Fibroblast of pulmonary artery (primary cell): ENCODE measurements around the gene ERBB4.
"Not testable (repeated sequence)": the region's sequence is repeated elsewhere in the genome, so short reads cannot be mapped to it uniquely, and the experiment has no call there.

Experiments
- DNase-seq: peaks from one replicate; pipeline ENCODE4 v3.0.0-alpha.2; 2010; ENCODE audit warnings: low read depth
- H3K4me3 ChIP-seq: replicated peaks from 2 replicates; pipeline ENCODE4 v1.5.1; 2011; ENCODE audit warnings: low read depth, mild to moderate bottlenecking, control low read depth, low read length, moderate library complexity
- TF ChIP-seq, protein P1 (sequence below): IDR thresholded peaks from 2 replicates; pipeline ENCODE4 v1.5.1; 2011; ENCODE audit warnings: mild to moderate bottlenecking, control low read depth, low read length, inconsistent platforms; ENCODE audit errors: missing control alignments

The ERBB4 gene

DNA sequence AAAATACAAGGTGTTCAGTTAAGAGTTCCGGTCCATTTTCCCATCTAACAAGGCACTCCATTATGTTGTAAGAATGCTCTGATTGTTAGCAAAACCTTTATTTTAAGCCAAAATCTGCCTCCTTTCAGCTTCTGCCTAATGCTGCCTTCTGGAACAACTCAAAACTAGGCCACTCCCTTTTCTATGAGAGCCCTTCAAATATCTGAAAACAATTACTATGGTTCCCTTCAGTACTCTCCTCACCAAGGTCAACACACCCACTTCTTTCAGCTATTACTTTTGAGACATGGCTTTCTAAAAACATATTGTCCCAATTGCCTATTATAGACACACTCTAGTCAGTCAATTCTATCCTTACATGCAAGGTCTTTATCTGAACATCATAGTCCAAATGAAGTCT is 429.4 kb downstream of the ERBB4 start:
- DNase-seq = no peak
- TF ChIP-seq, protein P1, sequence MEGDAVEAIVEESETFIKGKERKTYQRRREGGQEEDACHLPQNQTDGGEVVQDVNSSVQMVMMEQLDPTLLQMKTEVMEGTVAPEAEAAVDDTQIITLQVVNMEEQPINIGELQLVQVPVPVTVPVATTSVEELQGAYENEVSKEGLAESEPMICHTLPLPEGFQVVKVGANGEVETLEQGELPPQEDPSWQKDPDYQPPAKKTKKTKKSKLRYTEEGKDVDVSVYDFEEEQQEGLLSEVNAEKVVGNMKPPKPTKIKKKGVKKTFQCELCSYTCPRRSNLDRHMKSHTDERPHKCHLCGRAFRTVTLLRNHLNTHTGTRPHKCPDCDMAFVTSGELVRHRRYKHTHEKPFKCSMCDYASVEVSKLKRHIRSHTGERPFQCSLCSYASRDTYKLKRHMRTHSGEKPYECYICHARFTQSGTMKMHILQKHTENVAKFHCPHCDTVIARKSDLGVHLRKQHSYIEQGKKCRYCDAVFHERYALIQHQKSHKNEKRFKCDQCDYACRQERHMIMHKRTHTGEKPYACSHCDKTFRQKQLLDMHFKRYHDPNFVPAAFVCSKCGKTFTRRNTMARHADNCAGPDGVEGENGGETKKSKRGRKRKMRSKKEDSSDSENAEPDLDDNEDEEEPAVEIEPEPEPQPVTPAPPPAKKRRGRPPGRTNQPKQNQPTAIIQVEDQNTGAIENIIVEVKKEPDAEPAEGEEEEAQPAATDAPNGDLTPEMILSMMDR = no peak

DNA sequence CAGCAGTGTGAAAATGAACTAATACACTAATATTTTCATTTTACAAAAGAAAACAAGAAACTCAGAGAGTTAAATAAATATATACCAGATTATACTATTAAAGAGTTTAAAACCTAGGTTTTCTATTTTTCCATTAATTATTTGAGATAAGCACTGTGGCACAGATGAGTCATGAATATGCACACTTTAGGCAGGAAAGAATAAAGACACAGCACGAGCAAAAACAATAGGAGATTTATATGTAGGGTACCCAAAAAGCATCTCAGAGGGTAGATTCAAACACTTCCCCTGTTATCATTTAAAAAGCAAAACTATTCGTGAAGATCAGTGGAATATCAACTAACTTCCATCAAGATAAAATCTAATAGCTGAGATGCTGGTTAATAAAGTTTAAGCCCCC is 430.6 kb downstream of the ERBB4 start:
- TF ChIP-seq, protein P1 = no peak
- no peak overlapping the region for H3K4me3 ChIP-seq
- no peak for DNase-seq

More for the DNA sequence above, 429.4 kb downstream of the ERBB4 start:
- H3K4me3 ChIP-seq = no peak overlapping the region

DNA sequence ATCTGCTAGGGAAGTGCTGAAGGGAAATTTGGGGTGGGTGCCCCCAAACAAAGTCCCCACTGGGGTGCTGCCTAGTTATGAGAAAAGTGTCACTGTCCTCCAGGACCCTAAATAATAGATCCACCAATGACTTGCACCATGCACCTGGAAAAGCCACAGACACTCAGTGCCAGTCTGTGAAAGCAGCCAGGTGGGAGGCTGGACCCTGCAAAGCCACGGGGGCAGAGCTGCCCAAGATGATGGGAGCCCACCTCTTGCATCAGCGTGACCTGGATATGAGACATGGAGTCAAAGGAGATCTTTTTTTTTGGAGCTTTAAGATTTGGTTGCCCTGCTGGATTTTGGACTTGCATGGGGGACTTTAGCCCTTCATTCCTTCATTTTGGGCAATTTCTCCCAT is 431.6 kb downstream of the ERBB4 start:
- no peak for DNase-seq
- TF ChIP-seq, protein P1 = no peak
- H3K4me3 ChIP-seq = no peak overlapping the region

DNA sequence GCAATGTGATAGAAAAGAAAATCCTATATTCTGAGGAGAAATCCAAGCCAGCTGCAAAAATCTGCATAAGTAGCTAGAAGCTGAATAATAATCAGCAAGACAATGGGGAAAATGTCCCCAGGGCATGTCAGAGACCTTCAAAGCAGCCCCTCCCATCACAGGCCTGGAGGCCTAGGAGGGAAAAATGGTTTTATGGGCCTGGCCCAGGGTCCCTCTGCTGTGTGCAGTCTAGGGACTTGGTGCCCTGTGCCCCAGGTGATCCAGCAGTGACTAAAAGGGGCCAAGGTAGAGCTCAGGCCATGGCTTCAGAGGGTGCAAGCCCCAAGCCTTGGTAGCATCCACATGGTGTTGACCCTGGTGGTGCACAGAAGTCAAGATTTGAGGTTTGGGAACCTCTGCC is 432.1 kb downstream of the ERBB4 start:
- H3K4me3 ChIP-seq, DNase-seq: not testable (repeated sequence)

DNA sequence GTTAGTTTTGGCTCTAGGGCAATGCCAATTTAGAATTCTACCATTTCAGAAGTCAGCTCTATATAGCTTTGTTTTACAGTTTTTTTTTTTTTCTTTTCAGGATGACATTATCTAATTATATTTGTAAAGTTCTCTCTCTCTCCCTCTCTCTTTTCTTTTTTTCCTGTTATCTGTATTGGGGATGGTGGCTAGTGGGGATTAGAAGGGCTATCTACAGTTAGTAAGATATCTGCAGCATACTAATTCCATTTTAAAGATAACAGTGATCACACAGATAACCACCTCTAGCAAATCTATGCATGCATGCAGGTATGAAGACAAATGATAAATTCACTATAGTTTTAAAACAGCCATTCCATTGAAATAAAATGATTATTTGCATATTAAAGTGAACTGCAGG is 438.9 kb downstream of the ERBB4 start:
- H3K4me3 ChIP-seq = no peak overlapping the region
- TF ChIP-seq, protein P1 = no peak
- DNase-seq = no peak

DNA sequence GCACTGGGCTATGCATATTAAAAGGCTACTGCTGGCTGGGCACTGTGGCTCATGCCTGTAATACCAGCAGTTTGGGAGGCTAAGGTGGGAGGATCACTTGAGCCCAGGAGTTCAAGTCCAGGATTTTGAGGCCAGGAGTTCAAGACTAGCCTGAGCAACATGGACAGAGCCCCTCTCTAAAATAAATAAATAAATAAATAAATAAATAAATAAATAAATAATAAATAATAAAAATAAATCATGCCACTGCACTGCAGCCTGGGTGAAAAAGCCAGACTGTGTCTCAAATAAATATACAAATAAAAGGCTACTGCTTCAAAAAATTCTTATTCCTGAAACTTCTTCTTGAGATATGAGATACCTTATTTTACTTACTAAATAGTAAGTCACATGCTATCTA is 439.6 kb downstream of the ERBB4 start:
- H3K4me3 ChIP-seq = no peak overlapping the region
- DNase-seq = no peak
- TF ChIP-seq, protein P1 = no peak

DNA sequence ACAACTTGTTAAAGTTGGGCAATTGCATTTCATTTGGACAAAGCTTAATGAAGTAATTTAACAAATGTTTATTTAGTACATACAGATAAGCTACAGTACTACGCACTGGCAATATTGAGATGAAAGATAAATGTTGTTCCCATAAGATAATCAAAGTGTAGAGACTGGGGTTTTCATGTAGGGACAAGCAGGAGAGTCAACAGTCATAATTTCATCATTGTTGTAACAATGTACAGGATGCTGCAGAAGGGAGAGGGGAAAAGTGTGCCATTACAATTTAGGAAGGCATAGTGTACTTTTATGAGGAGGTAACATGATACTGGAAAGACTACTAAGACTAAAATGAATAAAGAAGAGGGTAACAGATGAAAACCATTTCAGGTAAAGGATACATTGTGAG is 441.6 kb downstream of the ERBB4 start:
- no peak for DNase-seq
- TF ChIP-seq, protein P1 = no peak
- H3K4me3 ChIP-seq = no peak overlapping the region

DNA sequence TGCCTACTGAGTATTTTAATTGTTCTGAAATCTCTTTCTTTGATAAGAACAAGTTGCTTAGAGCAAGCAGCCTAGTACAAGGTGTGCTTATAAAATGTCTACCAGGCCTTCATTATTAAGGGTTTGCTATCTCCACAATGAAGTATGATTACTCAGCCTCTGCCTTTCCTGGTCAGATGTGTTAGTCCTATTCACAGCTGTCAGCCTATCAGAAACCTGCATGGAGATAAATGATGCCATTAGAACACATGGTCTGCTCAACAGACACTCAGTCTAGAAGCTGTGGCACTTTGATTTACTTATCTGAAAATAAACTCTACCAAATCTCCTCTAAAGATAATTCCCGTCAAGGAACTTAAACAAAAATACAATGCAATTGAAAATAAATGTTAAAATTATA is 448.7 kb downstream of the ERBB4 start:
- no peak for DNase-seq
- H3K4me3 ChIP-seq = no peak overlapping the region
- TF ChIP-seq, protein P1 = no peak
